Ovary (tissue), 9 donors: ENCODE data around the gene RNF152. TPM values are rescaled to one million over a fixed set of nuclear protein-coding genes. Genes with fewer than 3 reads are reported as not detected.

Experiments used
- DNase-seq, 5 donors: peaks; one replicate each; pipeline ENCODE4 v3.0.0-alpha.2; 2019 to 2020
- H3K27ac ChIP-seq, 2 donors: fragments of 200-600 bp; one replicate each; pipeline versions ENCODE4 v1.5.1 to v1.8.0; 2019 to 2022
- H3K27me3 ChIP-seq: fragments of 200-600 bp; one replicate; pipeline ENCODE4 v1.8.0; 2022
- H3K36me3 ChIP-seq: fragments of 200-600 bp; sonication (generic); one replicate; pipeline ENCODE4 v1.5.1; 2019
- H3K4me1 ChIP-seq: one replicate; pipeline ENCODE4 v1.8.1; 2013; ENCODE audit warnings: mild to moderate bottlenecking, moderate library complexity; ENCODE audit not compliant: insufficient read depth
- H3K4me3 ChIP-seq: fragments of 200-600 bp; sonication (generic); one replicate; pipeline ENCODE4 v1.5.1; 2017
- H3K9me3 ChIP-seq, 2 donors: fragments of 200-600 bp in 1 of 2; sonication (generic) in 1 of 2; one replicate each; pipeline versions ENCODE4 v1.5.1 to v1.8.1; 2013 to 2019; ENCODE audit warnings: mild to moderate bottlenecking in 1 of 2, moderate library complexity in 1 of 2
- CTCF ChIP-seq, 3 donors: fragments of 450-650 bp in 2 of 3; fragments of 200-600 bp in 1 of 3; IDR thresholded peaks; one replicate each; pipeline versions ENCODE4 v1.5.1 to v1.8.0; 2016 to 2022; ENCODE audit warnings: antibody characterized with exemption in 3 of 3, mild to moderate bottlenecking in 1 of 3
- EP300 ChIP-seq: sonication (generic); formaldehyde crosslinking; IDR thresholded peaks from one replicate; pipeline ENCODE4 v1.6.1; 2017; ENCODE audit warnings: antibody characterized with exemption
- POLR2A ChIP-seq: fragments of 450-650 bp; IDR thresholded peaks from one replicate; pipeline ENCODE4 v1.6.1; 2017; ENCODE audit warnings: antibody characterized with exemption, mild to moderate bottlenecking, moderate library complexity
- WGBS, 3 donors: extraction: QIAGEN DNeasy Blood & Tissue Kit in 1 of 3; methylation state at CpG; one replicate each; pipeline versions ENCODE4 v1.1.5 to v1.1.7; 2013 to 2017; 5-methylcytosine and 5-hydroxymethylcytosine counted together
- intact Hi-C, 4 donors: fragments of 100-400 bp; cut with DNase I; formaldehyde crosslinking; loops; one replicate each; pipeline versions ENCODE4 v1.11.0 to v1.15.1; 2022 to 2023
- polyA plus RNA-seq, 2 donors: library from polyadenylated mRNA; stranded (reverse); fragments of 200-250 nt in 1 of 2; fragments of 350-450 nt in 1 of 2; fragmentation: Illumina TruSeq in 1 of 2; extraction: RNeasy Lipid Tissue Mini Kit (QIAGEN cat#74804) in 1 of 2; gene quantifications; one replicate each; pipeline ENCODE4 v1.2.3, GENCODE V29; 2013 to 2014
- total RNA-seq, 7 donors: library from RNA; depleted of rRNA in 2 of 7; stranded (reverse); fragments of >200 nt in 2 of 7; fragmentation: NEBNext Ultra II Directional in 3 of 7; extraction: Animal tissue kit (Norgen Biotek cat#: 25700) in 3 of 7; gene quantifications; one replicate each; pipeline versions ENCODE4 v1.1.0 to v1.2.4, GENCODE V29; 2016 to 2023
- donor health status: DM: no; HTN: no; CAD: no; lungs with moderate emphysema.
- donor health status: DM: no; HTN: no; CAD: no.
- donor health status: Bipolar disorder and iron deficiency.
- donor health status: DM: yes; HTN: yes; CAD: no.
- donor health status: DM: no; HTN: no; CAD: no.
- donor health status: DM: yes; HTN: yes; CAD: no.

The RNF152 gene
- total and polyA plus RNA-seq, 9 donors: 2.6 to 31.6 (median 7.2) TPM

DNA sequence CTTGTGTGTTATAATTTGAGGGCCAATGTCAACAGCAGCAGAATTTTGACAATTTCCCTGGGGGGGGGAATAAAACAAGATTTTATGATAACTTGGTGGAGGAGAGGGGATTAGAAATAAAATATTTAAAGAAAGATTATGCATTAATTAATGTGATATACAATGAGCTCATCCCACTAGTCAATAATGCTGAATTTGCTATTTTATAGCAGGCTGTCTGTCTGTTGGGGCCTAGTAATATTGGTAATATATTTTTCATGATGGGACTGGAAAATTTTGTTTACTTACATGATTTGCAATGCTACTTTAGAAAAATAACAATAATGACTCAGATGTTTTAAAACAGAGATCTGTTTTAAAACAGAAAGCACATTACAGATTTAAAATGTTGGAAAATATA lies 118.0 kb downstream of the RNF152 start:
- Histone ChIP-seq H3K9me3 (no peaks in the 10 kb centered on the region), H3K4me3 (no peak overlapping the region), H3K27me3 (no peaks in the 10 kb centered on the region), H3K36me3 (no peaks in the 10 kb centered on the region), H3K27ac (no peak overlapping the region), H3K4me1 (no peaks in the 10 kb centered on the region)
- TF ChIP-seq EP300 (no peak), POLR2A (no peak), CTCF (IDR thresholded peaks at IDR 0.05) (no peak)
- intact Hi-C loops: no loop called here
- no peak for DNase-seq

GRCh38 chr18:61772293-61772848 lies 120.4 kb downstream of the RNF152 start:
- Histone ChIP-seq H3K4me1 (no peaks in the 10 kb centered on the region), H3K36me3 (no peaks in the 10 kb centered on the region), H3K27ac (no peak overlapping the region), H3K27me3 (no peaks in the 10 kb centered on the region), H3K9me3 (no peaks in the 10 kb centered on the region), H3K4me3 (no peak overlapping the region)
- 70 to 100% (median 71%) methylated on average over 2 of the region's 2 CpGs for WGBS, 3 donors
- no peak for DNase-seq
- intact Hi-C loops: no loop called here
- no peak for TF ChIP-seq POLR2A
- TF ChIP-seq EP300: no peak
- TF ChIP-seq CTCF (IDR thresholded peaks at IDR 0.05): no peak

DNA sequence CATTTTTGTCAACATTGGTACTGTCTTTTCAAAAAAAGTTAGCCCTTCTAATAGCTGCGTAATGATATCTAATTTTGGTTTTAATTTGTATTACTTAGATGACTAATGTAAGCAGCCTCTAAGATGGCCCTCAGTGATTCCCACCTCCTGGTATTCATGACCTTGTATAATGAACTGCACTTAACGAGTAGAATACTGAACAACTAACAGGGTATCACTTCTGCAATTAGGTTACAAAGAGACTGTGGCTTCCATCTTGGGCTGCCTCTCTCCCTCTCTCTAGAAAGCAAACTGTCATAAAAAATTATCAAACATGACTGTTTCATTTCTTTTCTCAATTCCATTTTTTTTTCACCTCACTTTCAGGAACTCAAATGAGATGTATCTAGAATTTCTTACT lies 120.9 kb downstream of the RNF152 start:
- TF ChIP-seq POLR2A (no peak), CTCF (IDR thresholded peaks at IDR 0.05) (no peak), EP300 (no peak)
- Histone ChIP-seq H3K27me3 (no peaks in the 10 kb centered on the region), H3K36me3 (no peaks in the 10 kb centered on the region), H3K27ac (no peak overlapping the region), H3K9me3 (no peaks in the 10 kb centered on the region), H3K4me3 (no peak overlapping the region), H3K4me1 (no peaks in the 10 kb centered on the region)
- intact Hi-C loops: no loop called here
- no peak for DNase-seq
- 88 to 95% (median 94%) methylated on average over 2 of the region's 2 CpGs for WGBS, 3 donors

DNA sequence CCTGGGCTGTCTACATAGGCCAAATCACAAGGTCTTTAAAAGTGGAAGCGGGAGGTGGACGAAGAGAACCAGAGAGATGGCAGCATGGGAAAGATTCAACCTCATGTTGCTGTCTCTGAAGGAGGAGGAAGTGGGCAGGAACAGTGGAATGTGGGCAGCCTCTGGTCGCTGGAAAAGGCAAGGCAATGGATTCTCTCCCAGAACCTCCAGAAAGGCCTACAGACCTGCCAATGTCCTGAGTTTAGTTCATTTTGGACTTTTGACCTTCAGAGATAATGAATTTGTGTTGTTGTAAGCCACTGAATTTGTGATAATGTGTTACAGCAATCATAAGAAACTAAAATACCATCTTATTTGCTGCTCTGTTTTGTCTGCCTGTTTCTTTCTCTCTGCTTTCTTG lies 122.5 kb downstream of the RNF152 start:
- intact Hi-C loops: no loop called here
- H3K4me3 ChIP-seq: no peak overlapping the region
- peaks cover 2% of the 10 kb centered on the region for H3K4me1 ChIP-seq
- DNase-seq: no peak
- H3K9me3 ChIP-seq: no peaks in the 10 kb centered on the region
- no peak for TF ChIP-seq CTCF (IDR thresholded peaks at IDR 0.05)
- no peak for TF ChIP-seq EP300
- TF ChIP-seq POLR2A: no peak
- 67 to 74% (median 70%) methylated on average over 3 of the region's 3 CpGs for WGBS, 3 donors
- H3K27ac ChIP-seq: no peak overlapping the region
- no peaks in the 10 kb centered on the region for H3K27me3 ChIP-seq
- H3K36me3 ChIP-seq: no peaks in the 10 kb centered on the region
